HG03097 (cell line): ENCODE data around the gene BMP2.

Experiments used
- ATAC-seq: cut with Tn5 transposase; IDR thresholded peaks from one replicate; pipeline ENCODE4 v1.9.1; 2021; ENCODE audit not compliant: unreplicated experiment, low FRiP score

The BMP2 gene

DNA sequence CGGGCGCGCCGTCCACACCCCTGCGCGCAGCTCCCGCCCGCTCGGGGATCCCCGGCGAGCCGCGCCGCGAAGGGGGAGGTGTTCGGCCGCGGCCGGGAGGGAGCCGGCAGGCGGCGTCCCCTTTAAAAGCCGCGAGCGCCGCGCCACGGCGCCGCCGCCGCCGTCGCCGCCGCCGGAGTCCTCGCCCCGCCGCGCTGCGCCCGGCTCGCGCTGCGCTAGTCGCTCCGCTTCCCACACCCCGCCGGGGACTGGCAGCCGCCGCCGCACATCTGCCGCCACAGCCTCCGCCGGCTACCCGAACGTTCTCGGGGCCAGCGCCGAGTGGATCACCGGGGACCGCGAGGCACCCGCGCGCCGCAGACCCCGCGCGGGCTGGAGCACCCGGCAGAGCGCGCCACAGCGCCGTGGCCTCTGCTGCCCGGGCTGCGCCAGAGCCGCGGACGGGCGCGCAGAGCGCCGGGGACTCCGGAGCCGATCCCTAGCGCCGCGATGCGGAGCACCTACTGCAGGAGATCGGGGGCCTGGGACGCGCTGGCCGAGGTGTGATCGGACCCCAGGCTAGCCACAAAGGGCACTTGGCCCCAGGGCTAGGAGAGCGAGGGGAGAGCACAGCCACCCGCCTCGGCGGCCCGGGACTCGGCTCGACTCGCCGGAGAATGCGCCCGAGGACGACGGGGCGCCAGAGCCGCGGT is at the start of gene BMP2:
BMP2 (plus strand) TSS at position 151 of the 692 bp plus-strand sequence. CDS start 2,441 bp downstream, outside the sequence.
- peak; percentile 58 for ATAC-seq

DNA sequence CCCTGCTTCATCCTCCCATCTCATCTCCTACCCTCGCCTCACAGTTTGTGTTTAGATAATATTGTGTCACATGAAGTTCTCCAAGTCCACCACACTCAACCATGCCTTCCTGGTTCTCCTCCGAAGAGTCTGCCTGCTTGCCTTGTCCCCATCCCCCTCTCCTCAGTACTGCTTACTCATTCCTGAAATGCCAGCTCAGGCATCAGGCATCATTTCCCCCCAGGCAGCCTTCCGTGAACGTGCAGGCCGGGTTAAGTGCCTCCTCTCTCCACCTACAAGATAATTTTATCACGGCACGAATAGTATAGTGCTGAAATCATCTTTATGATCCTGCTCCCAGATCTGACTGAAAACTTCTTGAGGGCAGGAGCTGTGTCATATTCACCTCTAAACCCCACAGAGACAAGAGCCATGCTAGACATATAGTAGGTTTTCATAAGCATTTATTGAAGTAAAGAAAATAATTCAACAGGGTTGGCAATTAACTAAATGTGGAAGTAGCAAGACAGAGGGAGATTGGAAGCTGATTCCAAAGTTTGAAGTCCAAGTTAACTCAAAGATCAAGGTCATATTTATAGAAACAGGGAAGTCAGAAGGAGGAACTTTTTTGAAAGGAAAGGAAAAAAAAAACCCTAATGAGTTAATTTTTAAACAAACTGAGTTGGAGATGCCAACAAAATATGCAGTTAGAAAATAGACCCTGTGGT is 48.7 kb upstream of the BMP2 start:
- ATAC-seq = no peak

DNA sequence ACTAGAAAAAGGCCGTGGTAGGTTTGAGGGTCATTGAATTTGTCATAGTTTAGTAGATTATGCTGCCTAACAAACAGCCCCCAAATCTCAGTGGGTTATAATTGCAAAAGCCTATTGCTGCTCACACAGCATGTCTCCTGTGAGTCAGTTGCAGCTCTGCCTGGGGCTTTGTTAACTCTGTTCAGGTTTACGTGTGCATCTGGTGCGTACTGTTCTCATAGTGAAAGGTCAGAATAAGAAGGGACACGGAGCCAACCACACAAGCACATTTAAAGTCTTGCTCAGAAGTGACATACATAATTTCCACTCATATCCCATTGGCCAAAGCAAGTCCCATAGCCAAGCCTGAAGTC is 48.1 kb upstream of the BMP2 start:
- no peak for ATAC-seq

DNA sequence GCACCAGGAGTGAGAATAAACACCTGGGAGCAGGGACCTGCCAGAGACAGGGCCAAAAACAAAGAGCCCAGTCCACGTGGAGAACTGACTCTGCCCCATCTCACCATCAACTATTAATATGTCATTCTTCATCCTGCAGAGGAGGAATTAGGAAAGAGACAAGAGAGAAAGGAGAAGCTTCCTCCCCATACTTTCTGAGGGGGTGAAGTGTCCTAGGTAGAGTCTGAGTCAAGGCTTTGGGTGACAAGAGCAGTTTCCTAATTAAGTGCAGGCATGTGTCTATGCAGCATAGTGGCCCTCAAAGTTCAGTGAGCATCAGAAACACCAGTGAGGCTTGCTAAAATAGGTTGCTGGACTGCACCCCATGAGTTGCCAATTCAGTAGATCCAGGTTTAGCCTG is 40.7 kb upstream of the BMP2 start:
- ATAC-seq = no peak

DNA sequence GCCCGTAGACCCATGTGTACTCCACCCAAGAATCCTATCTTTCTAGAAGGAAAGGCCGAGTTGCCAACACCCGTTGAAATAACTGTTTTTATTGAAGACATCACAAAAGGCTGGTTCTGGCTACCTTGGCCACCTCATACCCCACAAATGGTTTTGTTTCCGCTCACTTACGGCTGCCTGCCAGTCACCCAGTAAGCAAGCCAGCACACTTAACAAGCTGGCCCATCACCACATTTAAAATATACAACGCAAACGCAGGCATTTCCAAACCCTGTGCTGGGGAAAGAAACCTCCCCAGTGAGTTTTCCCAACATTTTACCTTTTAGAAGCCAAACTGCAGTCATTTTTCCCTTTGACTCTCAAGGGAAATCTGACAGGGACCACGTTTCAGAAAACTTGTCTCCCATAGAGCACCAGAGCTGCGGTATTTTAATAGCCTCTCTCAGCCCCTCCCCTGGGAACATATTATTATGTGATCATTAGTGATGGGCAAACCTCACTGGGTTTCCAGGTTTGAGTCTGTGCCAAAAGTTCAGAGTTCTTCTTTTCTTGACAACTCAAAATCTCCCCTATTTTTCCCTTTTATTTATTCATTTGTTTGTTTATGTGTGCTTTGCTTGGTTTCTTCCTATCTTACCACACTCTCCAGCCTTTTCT is 36.7 kb upstream of the BMP2 start:
- no peak for ATAC-seq

DNA sequence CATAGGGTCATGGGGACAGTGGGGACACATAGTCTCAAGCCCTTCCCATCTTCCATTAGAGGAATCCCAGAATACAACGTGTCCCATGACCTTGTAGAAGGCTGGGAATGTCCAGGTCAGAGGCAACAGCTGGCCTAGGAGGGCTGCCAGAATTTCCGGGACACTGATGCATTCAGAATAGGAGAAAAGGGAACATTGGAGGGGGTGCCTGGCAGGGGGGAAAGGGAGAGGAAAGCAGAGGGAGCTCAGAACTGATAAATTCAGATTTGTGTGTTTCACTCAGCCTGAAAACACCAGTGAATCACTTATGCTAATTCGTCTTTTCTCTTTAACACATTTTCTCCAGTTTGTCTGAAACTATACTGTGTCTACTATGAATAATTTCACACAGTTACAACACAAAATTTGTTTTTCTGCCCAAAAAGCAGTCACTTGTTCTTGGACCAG is 35.5 kb upstream of the BMP2 start:
- no peak for ATAC-seq

DNA sequence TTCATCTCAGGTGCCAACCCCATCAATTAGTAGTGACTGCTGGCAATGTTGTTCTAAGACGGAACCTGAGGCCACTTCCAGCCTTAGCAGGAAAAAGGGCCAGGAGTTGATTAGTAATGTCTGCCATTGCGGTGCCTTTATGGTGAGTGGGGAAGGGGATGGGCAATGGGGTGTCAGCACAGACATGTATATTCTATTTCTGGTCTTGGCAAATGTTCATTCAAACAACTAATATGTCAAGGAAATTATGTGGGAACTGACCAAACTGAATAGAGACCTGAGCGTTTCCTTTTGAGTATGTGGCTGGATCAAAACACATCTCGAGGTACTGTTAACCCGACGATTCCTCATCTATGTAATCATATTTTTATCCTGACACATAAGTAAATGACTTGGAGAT is 34.6 kb upstream of the BMP2 start:
- ATAC-seq = no peak

DNA sequence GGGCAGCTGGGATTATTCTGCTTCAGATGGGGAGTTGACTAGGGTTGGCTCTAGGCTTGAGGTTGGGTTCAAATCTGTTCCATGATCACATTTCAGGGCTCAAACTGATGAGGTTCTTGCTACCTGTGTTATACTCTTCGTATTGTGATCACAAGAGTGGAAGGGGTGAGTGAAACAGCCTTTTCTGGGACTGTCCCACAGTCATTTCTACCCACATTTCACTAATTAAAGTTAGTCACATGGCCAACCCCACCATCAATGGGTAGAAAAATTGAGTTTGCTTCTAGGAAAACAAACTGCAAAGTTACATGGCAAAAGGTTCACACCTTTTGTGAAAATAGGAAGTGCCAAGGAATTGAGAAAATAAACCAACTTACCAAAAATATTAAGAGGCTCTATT is 33.5 kb upstream of the BMP2 start:
- no peak for ATAC-seq

DNA sequence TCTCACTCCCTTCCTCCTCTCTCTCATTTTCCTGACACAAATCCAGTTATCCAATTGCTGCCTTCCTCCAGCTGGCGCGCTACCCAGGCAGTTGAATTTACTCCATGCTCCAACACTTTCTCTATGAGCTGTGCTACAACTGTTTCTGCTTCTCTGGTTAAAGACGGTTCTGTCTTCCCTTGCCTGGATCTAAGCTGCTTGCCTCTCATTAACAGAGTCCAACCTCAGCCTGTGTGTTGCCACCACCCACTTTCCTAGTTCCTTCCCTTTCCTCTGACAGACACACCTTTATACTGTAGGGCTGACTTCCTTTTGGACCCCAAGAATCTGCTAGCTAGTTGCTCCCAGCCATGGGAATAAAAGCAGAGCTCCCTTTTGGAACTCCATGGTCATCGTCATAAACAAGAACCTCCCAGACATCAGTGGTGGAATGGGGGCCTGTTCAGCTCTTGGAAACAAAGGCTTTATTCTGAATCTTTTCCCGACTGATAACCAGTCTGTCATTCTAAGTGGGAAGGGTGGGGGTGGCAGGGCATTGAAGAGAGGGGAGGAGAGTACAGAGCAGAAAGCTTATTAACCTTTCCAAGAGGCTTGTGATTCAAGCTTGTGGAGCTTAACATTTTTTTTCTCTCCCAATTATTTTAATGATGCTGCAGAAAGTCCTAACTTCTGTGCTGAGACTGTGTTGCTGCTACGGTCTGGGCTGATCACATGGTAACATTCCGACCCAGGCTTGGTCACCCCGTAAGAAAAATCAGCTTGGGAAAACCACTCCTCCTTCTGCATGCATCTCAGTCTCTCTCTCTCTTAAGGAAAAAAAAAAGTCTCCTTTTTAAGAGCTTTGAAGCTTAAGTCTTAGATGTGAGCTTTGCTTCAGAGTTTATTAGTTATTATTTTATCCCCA is 31.3 kb upstream of the BMP2 start:
- ATAC-seq = no peak

DNA sequence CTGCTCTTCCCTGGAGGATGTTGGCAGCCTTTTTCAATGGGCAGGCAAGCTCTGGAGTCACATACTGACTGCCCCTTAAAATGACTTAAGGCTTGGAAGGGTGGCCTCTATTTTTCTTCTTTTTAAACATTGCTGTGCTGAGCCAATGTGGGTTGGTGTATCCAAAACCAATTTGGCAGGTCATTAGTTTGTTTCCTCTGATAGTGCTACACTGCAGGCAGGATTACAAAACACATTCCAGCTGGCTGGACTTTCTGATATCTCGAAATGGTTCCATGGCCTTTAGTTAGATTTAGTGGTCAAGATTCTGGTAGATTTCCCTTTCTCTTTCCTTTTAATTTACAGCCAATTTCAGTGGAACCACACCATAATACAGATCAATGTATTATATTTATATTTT is 28.1 kb upstream of the BMP2 start:
- no peak for ATAC-seq

DNA sequence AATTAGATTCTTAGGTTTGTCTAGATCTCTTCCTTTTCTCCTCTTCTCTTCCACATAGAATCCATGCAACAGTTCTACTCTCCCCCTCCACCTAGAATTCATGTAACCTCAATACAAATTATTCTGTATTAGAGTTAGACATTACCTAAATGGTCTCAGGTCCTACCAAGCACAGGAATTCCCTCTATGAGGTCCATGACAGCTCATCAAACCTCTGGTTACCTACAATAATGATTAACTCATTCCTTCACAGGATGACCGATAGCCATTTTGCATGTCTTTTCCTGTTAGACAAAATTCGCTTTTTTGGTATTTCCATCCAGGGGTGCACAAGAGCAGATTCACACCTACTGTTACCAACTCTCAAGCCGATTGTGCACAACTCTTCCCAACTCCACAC is 27.4 kb upstream of the BMP2 start:
- no peak for ATAC-seq

DNA sequence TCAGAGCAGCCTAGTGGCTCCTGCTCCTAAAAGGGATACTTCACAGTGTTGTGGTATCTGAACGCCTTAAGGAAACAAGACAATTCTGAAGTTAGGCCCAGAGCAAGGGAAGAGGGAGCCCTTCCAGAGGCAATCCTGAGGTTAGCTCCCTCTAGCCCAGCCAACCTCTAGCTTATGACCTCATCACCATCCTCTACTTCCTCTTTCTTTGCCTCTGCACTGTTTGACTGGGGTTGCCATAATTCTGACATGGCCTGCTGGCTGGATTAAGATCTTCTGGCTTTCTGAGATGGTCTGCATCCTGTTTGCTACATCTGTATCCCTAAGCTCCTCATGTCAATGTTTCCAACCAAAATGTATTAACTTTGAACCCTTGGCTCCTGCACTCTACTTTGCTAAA is 23.3 kb upstream of the BMP2 start:
- no peak for ATAC-seq

DNA sequence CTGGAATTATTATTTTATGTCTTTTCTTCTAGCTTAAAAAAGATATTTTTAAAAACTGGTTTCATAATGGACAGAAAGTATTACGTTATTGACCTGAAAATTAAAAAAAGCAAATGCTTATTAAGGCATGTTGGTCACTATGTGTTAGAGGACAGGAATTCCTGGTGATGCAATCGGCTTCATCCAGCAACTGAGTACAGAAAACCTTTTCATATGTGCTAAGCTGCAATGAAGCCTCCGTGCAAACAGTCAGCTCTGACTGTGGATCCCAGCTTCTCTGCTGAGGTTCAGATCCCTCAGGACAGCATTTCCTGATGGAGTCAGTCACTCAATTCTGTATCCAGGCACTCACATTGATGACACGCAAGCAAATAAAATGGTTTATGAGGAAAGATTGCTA is 22.7 kb upstream of the BMP2 start:
- no peak for ATAC-seq

DNA sequence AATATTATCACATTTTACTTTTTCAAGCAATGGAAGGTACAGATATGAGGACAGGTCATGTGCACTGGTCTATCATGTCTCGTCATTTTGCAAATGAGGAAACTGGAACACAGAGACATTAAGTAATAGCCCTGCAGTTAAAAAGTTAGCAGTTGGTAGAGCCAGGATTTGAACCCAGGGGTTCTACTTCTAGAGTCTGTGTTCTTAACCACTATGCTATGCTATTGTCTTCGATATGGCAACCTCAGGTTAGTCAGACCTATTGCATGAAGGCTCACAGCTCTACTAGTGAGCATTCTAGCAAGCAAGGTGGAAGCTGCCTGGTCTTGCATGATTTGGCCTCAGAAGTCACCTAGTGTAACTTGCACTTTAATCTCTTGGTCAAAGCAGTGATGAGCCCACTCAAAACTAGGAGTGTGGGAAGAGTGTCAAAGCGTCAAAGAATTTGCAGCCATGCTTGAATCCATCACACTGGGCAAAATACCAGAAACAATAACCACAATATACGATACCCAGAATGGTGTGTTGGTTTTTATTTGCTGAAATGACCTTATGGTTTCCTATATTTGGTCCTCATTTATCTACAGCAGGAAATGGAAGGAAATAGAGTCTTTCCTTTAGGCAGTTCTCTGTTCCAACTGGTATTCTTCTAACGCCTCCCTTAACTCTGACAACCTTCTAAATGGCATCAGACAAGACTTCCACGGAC is 20.4 kb upstream of the BMP2 start:
- ATAC-seq = no peak

DNA sequence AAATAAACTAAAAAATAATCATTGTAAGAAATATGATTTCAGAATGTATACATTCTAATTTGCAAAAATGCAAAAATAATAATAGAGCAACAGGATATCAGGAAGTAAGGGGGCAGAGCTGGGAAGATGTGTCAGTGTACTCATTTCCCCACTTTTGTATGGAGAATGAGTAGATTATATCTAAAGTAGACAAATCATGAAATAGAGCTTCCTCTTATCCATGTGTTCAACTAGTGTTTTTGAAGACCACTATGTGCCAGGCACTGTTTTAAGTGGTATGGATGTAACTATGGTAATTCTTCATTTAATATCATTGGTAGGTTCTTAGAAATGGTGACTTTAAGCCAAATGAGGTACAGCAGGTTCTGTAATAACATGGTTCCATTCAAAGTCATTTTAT is 17.0 kb upstream of the BMP2 start:
- no peak for ATAC-seq

DNA sequence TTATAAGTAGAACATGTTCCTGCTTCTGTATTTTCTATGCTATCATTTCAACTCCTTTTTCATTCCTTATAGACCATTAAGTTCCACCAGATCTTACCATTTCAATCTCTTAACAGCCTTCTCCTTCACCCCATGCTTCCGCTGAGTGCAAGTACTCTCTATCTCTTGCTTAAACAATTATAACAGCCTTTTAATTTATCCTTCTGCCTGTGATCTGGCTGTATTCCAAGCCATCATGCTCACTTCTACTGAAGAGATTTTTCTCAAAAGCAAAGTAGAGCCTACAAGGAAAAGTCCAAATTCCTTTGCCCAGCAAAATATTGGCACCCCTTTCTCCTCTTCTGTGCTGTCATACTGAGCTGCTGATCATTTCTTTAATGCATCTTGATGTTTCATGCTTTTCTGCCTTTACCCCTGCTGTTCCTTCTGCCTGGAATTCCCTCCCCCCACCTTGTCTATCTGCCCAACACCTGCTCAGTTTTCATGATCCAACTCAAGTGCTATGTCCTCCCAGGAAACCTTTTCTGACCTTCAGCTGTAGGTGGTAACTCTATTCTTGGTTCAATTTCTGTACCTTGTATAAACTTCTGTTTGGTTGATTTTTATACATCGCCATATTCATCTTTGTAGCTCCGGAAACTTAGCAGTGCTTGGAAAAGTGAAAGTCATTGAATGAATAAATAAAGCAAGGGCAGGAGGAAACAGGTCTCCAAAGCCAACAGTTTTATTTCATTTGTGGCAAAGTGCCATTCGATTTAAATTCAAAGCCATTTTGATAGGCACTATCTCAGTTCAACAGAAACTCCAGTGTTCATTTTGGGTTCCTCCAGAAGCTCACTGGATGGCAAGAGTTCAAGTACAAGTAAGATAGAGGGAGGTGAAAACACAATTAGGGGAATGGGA is 10.5 kb upstream of the BMP2 start:
- no peak for ATAC-seq

DNA sequence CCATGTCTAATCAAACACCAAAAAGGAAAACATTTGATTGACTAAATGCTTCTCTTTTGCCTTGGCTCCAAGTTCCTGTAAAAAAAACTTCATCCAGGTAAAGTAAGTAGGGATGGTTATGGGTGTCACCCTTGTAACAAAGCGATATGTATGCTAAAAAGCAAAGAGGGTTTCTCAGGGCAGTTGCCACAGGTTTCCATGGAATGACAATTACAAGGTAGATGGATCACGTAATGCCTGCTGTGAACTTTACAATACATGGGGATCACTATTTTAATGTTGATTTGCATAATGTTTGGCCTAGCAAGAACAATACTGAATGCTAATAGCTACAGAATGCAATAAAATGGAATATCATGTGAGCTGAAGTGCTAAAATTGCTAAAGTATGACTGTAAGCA is 2.9 kb upstream of the BMP2 start:
- ATAC-seq = no peak

DNA sequence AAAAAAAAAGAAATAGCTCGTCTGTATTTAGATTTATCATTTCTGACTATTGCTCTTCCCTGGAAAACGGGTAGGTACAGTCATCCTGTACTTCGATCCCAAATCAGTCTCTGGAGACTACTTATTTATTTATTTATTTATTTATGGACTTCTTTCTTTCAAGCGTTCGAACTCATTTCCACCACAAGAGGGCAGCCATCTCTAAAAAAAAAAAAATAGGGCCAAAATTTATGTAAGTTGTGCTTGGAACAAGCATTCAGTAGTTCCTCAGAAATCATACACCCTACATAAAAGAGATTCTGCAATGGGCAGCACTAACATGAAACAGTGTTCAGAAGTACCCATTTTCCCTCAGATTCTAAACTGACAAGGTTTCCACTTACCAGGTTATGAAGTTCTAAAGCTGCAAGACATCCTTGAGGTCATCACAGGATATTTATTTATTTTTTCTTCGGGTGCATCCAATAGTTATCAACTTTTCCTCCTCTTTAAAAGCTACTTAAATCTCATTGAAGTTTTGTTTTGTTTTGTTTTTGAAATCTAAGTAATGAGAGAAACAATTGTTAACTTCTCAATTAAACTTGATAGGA is 1.9 kb upstream of the BMP2 start:
- ATAC-seq = no peak

DNA sequence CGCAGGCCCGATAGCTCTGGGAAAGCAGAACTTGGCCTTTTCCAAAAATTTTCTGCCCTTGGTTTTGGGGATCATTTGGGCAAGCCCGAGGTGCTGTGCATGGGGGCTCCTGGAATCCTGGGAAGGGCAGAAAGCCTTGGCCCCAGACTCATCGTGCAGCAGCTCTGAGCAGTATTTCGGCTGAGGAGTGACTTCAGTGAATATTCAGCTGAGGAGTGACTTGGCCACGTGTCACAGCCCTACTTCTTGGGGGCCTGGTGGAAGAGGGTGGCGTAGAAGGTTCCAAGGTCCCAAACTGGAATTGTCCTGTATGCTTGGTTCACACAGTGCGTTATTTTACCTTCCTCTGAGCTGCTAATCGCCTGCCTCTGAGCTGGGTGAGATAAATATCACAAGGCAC is 1.1 kb upstream of the BMP2 start:
- no peak for ATAC-seq
